WI38 (cell line): Measurements from ENCODE around the gene GALNT18.

Source experiments
- H3K4me3 ChIP-seq: 2 replicates; pipeline ENCODE4 v1.5.1; 2011; ENCODE audit warnings: low read depth, mild to moderate bottlenecking, control low read depth, low read length
- CTCF ChIP-seq: IDR thresholded peaks from 2 replicates; pipeline ENCODE4 v1.5.1; 2012; ENCODE audit warnings: low read depth, mild to moderate bottlenecking, control low read depth, low read length

The GALNT18 gene

GRCh38 chr11:11512929-11513328 is 108.9 kb downstream of the GALNT18 start:
- no peak overlapping the region for H3K4me3 ChIP-seq
- TF ChIP-seq CTCF = no peak

GRCh38 chr11:11512502-11512901 is 109.3 kb downstream of the GALNT18 start:
- H3K4me3 ChIP-seq = no peak overlapping the region
- TF ChIP-seq CTCF = no peak

GRCh38 chr11:11512090-11512489 is 109.7 kb downstream of the GALNT18 start:
- no peak for TF ChIP-seq CTCF
- H3K4me3 ChIP-seq = no peak overlapping the region

GRCh38 chr11:11510939-11511338 is 110.9 kb downstream of the GALNT18 start:
- no peak for TF ChIP-seq CTCF
- no peak overlapping the region for H3K4me3 ChIP-seq

- no peak for TF ChIP-seq CTCF
- H3K4me3 ChIP-seq = no peak overlapping the region
These were observed 116.1 kb downstream of the GALNT18 start for GRCh38 chr11:11505692-11506091.

GRCh38 chr11:11505190-11505589 is 116.6 kb downstream of the GALNT18 start:
- TF ChIP-seq CTCF = no peak

GRCh38 chr11:11504071-11504470 is 117.7 kb downstream of the GALNT18 start:
- H3K4me3 ChIP-seq = no peak overlapping the region
- TF ChIP-seq CTCF = no peak

More at GRCh38 chr11:11505190-11505589, 116.6 kb downstream of the GALNT18 start:
- H3K4me3 ChIP-seq = no peak overlapping the region
